GM19438 (cell line): ENCODE data around the gene KIF25.

Experiments
- ATAC-seq: cut with Tn5 transposase; IDR thresholded peaks from one replicate; pipeline ENCODE4 v1.9.1; 2021; ENCODE audit warnings: low read depth; ENCODE audit not compliant: unreplicated experiment

KIF25 gene

DNA sequence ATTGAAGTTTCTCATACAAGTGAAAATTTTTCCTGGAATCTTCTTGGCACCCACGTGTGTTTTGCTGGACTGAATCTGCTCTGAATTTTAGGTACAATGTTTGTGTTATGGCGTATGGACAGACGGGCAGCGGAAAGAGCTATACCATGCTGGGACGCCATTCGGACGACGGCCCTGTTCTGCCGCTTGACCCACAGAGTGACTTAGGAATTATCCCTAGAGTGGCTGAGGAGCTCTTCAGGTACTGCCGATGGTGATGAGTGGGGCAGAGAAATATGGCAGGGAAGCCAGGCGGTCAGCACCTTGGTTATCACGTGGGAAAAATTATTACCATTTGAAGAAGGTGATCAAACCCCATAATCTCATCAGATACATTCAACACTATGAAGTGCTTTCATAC is 36.3 kb downstream of the KIF25 start:
- no peak for ATAC-seq

DNA sequence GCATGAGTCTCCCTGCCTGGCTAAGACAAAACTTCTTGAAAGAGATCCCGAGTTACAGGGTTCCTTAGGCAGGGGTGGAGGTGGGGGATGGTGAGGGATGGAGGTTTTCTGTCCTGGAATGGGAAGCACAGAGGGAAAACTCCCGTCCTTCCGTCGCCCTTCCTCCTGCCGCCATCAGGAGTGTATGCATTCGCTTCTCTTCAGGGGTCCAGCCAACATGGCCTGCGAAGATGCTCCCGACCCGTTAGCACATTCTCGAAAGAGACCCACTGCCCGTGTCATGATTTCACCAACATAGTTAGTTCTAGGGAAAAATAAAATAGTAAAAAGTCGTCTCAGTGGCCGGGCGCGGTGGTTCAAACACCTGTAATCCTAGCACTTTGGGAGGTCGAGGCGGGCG is 37.1 kb downstream of the KIF25 start:
- no peak for ATAC-seq

DNA sequence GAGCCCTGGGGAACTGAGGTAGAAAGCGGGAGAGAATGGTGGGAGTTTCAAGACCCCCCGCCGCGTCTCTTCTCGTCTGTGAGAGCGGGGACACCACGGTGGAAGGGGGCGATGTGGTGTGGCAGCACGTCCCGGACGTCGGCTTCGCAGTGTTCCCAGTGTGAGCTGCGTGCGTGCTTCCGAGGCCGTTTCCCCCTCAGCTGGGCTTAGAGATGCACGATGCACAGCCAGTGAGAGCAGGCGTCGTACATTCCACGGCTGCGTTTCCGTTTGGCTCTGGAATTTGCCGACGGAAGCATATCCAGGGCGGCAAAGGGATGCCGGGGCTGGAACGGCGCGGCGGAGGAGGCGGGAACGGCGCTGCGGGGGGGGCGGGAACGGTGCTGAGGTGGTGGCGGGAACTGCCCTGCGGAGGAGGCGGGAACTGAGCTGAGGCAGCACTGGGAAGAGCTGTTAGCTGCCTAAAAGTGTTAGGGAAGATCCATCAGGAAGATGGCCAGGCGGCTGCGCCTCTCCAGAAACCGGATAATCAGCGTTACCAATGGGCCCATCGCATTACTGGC is 37.7 kb downstream of the KIF25 start:
- ATAC-seq = no peak

DNA sequence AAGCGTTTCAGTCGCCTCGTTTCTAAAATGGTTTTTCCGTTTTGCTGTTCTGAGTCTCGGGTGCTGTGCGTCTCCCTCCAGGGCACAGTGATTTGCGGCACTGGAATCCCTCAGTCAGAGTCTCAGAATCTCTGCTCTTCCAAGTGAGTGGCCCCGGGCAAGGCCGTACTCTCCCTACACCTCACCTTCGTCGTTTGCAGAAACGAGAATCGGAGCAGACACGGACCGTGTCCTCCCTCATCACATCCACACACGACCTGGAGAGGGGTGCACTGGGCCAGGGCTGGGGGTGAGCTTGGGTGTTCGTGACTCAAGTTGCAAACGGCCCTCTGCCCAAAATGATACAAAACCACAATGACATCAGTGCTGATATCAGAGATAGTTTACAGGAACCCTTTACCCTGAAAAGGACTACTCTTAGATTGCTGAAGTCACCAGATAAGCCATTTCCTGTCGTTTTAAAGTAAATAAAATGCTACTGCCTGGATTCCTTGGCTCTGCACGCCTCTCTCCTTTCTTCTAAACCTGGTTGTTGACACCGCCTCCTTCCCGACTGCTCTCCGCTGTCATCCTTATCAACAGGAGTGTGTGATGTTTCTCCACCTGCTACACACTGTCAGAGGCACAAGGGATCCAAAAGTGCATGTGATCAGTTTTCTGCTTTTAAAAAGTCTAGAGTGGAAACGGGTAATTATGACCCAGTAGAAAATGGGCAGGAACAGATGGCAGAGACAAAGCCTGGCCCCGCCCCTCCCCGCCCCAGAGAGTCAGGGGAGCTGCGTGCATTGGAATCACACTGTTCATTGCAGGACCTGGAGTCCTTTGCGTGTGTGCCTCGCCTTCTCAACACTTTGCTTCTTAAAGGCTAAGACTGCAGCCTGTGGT is 38.4 kb downstream of the KIF25 start:
- ATAC-seq = no peak

DNA sequence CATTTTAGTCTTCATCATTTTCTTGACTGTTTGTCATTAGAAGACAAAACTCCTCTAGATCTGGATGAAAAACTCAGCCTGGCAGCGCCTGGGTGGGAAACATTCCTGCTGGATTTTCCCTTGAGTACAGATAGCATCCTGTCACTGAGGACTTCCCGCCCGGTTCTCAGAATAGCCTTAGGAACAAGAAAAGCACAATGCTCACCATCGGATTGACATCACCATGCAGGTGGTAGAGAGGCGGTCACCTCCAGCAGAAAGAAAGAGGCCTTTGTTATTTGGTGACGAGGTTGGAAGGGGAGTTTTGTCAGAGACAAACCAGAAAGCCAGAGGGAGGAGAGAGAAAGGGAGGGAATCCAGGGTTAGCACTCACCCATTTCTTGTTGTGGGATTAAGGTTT is 39.8 kb downstream of the KIF25 start:
- no peak for ATAC-seq

DNA sequence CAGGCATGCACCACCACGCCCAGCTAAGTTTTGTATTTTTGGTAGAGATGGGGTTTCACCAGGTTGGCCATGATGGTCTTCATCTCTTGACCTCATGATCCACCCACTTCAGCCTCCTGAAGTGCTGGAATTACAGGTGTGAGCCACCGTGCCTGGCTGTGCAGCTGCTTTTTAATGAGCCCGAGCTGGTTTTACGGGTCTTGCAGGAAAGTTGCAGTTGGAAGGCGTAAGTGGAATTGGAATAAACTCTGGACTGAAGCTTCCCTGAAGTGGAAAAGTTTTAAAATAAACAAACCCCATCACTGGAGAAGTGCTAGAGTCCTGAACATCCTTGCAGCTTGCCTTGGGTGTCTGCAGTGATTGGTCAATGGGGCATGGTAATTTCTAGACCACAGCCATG is 40.4 kb downstream of the KIF25 start:
- no peak for ATAC-seq

DNA sequence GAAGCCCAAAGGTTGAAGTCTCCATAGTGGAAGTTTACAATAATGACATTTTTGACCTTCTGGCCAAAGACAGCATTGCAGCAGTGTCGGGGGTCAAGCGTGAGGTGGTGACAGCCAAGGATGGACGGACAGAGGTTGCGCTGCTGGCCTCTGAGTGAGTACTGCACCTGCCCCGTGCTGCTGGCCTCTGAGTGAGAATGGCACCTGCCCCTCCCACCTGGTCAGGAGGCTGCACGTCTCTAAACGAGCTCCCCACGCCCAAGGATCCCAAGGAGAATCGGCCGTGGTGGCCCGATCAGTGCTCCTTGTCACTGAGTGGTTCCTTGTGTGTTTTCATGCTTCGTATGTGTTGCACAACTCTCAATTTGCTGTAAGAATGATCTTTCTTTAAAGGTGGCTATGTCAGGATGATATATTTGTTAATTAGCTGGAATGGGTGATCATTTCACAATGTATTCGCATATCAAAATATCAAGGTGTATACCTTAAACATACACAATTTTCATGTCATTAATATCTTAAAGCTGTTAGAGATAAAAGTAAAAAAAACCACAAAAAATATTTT is 41.2 kb downstream of the KIF25 start:
- no peak for ATAC-seq

DNA sequence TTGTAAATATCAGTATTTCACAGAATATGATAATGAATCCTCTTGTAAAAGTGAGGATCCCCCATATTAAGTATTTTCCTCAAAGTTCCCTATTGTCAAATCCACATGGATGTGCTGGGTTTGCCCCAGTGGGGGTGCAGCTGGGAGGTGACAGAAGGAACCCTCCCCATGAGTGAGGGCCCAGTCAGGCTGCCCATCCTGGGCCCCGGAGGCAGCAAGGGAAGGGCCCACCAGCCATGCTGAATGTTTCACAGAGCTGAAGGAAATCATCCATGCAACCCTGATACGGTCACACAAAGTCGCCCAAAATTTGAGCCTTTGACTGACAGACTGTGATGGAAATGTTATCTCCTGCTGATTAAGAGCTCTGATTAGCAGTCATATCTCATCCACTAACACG is 41.8 kb downstream of the KIF25 start:
- no peak for ATAC-seq

DNA sequence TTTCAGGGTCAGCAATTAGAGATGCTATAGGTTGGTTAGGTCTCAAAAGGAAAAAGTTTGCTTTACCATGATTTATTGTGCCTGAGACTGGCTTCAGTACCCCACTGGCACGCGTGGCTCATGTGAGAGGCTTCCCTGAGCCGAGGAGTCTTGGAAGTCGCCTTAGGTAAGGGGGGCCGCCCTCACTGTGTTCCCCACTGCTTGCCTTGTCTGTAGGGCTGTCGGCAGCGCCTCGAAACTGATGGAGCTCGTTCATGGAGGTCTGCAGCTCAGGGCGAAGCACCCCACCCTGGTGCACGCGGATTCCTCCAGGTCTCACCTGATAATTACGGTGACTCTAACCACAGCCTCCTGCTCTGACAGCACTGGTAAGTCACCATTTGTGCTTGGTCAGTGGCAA is 42.4 kb downstream of the KIF25 start:
- ATAC-seq = no peak

DNA sequence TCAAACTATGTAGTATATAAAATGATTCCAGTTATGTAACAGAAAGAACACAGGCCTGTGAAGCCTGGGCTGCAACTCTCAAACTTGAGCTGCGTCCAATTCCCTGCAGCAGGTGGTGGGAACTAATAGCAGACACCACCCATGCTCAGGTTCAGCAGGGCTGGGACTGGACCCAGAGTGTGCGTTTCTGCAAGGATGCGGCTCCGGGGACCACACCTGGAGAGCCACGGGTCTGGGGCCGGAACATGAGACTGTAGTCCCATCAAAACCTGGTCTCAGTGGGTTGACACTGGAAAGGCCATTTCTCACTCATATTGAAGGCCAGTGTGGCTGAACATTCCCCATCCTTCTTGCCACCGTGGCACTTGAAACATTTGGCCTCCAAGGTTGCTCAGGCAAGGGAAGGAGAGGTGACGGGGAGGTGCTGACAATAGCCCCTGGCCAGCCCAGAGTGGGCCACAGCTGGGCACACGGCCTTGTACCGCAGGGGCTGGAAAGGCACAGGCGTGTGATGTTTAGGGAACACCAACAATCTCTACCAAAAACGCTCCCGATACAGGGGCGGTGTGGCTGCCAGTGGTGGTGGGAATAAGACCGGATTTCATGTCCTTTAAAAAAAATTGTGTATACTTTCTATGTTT is 43.5 kb downstream of the KIF25 start:
- ATAC-seq = no peak

DNA sequence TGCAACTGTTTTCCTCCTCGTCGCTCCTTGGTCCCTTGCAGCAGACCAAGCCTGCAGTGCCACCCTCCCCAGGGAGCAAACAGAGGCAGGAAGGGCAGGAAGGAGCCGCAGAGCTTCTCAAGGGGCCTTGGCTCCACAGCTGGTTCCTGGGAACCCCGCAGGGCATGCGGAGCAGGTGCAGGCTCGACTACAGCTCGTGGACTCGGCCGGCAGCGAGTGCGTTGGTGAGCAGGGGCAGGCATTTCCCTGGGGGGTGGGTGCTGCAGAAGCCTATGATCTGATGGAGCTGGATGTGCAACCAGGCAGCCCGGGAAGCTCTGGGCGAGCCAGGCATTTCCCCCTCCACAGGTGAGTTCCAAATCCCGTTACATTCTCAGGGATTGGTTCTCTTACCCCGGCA is 44.5 kb downstream of the KIF25 start:
- ATAC-seq = no peak

DNA sequence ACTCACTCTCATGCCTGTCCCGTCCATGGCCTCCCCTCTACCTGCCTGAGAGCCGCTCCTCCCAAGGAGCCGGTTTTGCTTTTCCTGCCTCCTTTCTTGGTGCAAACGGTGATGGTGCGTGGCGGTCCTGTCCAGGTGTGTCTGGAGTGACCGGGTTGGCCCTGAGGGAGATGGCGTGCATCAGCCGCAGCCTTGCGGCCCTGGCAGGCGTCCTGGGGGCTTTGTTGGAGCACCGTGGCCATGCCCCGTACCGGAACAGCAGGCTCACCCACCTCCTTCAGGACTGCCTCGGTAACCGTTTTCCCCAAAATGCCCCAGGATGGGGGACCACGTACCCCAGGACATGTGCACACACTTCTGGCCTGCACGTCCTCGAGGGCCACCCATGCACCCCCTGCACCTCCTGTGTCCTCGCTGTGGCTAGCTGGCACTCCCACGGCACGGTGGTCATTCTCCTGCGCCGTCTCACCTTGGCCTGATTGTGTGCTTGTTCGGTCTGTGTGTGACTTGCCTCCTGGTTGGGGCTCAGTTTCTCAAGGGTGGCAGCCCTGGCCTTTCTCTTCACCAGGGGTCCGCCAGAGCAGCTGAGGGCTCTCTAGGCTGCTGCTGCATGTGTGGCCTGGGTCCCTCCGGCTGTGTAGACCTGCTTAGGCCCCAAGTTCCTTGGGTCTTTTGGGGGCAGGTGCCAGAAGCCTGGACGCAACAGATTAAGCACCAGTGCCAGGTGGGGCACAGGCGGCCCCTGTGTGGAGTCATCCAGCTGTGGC is 45.1 kb downstream of the KIF25 start:
- no peak for ATAC-seq

DNA sequence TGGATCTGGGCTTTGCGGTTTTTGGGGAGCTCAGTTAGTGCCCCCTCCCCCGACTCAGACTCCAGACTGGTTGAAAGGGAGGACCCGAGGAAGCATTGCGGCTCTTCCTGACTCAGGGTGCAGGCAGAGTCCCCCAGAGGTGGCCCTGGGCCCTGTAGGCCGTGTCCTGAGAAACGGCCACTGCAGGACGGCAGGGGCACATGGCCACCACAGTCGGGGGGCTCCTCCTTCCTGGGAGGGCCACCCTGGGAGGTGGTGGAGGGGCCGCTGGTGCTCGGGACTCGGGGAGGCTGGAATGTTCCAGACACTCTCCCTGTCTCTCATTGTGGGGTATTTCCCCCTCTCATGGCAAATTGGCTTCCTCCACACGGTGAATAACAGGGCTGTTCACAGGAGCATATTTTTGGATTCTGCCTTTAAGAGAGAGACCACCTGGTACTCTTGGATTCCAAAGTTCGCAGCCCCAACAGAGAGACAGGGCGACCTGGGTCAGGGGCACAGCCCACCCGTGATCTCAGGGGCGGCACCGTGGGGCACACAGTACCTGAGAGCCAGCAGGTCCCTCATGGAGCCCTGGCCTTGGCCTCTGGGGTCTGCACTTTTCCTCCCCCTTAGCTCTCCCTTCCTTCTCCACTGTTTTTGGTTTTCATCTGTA is 45.8 kb downstream of the KIF25 start:
- no peak for ATAC-seq

DNA sequence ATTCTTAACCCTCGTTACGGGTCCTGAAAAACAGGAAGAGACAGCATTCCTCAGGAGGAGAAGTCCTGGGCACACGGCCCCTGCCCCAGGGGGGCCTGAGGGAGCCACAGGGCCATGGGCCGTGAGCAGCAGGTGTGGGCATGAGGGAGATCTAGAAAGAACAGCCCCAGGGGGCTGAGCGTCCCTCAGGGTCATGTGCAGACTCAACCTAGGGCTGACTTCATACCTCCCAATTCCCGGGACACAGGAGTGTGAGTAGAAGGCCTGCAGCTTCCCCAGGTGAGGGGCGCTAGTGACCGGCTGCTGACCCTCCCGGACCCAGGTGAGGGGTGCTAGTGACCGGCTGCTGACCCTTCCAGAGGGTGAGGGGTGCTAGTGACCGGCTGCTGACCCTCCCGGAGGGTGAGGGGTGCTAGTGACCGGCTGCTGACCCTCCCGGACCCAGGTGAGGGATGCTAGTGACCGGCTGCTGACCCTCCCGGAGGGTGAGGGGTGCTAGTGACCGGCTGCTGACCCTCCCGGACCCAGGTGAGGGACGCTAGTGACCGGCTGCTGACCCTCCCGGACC is 46.5 kb downstream of the KIF25 start:
- no peak for ATAC-seq

DNA sequence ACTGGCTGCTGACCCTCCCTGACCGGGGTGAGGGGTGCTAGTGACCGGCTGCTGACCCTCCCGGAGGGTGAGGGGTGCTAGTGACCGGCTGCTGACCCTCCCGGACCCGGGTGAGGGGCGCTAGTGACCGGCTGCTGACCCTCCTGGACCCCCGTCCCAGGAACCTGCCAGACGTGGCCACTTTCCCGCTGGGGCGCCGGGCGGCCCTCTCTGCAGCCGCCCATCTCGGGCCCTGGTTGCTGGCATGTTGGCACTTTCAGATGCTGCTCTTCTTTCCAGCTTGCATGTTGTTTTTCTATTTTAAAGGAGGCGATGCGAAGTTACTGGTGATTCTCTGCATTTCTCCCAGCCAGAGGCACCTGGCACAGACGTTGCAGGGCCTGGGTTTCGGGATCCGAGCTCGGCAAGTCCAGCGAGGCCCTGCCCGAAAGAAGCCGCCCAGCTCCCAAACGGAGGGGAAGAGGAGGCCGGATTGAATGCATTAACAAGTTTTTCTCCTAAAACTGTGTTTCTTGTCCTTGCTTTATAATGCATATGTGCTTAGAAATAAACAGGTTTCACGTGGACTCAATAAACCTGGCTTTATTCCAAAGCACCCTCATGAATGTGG is 47.2 kb downstream of the KIF25 start:
- no peak for ATAC-seq

DNA sequence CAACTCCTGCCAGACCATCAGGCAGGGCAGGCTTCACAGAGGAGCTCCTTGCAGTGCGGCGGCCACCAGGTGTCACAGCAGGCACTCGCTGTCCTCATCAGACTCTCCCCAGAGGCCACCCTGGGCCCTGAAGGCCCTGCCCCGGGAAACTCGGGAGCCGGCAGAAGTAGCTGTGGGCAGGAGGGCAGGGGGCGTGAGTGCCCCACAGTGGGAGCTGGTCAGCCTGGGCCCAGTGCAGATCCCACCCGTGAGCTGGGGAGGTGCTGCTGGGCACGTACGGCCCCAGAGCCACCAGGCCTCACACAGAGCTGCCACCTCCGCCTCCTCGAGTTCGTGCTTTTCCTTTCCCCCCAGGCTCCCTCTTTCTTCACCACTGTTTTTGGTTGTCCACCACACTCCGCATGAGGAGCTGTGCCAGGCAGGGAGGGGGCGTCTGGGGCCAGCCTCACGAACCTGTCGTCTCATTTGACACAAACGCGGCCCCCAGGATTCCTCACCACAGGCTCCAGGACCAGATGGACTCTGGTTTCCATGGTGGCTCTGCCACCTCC is 47.7 kb downstream of the KIF25 start:
- ATAC-seq = no peak

DNA sequence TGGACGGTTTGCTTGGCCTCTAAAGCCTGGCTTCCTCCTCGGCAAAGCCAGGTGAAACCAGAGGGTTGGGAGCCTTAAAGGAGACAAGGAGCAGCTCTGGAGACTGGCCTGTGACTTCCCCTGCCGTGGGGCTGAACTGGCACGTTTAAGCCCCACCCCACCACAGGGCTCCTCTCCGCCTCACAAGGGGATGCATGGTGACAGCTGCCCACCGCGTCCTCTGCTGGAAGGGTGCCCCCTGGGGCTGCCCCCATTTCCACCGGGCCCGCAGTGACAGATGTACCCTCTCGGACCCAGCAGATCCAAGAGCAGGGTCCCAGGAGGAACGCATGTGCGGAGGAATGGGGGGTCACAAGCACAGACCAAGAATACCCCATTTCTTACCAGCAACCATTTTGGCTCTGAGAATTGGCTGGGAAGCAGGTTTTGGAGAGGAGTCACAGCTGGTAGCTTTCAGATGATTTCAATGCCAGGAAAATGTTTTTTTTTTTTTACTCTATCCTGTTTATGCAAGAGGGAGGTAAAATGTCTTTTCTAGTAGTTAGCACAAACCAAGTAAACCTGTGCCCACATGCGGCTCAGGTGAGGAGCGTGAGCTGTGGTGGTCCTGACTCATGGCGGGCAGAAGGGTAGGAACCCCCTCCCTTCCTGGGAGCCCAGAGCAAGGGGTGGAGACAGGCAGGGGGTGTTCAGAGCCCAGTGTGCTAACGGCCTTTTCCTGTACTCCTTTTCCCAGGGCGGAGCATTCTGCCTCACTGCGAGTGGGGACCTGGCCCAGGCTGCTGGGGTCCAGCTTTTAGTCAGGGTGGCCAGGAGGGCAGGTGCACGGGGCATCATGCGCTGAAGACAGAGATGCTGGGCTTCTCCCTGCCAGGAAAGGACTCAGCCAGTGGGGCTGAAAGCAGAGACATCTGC is 48.5 kb downstream of the KIF25 start:
- ATAC-seq = no peak

DNA sequence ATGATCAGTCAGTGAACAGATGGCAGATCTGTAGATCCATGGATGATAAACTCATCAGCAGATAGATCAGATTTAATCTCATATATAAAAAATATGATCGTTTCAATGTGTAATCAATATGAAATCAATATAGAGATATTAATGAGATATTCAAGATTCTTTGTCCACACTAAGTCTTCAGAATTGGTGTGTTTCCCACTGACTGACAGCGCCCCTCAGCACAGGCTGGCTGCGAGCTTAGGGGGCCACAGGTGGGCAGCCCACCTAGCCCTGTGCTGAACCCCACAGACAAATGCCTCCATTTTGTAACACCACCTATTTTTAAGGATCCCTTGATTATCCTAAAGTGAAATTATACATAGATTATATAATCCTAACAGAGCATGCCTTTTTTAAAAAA is 49.2 kb downstream of the KIF25 start:
- ATAC-seq = no peak
